Measurements from ENCODE around the gene ZNF841. TPM values are rescaled to one million over a fixed set of nuclear protein-coding genes. Genes with fewer than 3 reads are reported as not detected.

ZNF841 gene
- total RNA-seq, 3 donors from 2014 or later (not counting 1 experiment from before 2014, with no cell fraction given), result 32.4 to 47.7 (median 47.4) TPM

DNA sequence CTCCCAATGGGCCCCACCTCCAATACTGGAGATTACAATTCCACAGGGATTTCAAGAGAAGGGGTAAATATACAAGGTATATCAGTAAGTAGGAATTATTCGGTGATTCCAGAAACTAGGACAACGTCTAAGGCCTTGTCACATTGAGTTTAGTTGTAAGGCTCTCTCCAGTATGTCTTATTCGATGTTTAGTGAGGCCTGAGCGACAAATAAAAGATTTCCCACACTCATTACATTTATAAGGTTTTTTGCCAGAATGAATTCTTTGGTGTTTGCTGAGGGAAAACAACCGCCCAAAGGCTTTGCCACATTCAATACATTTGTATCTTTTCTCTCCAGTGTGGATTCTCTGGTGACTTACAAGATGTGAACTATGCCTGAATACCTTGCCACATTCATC lies 19.1 kb upstream of the ZNF841 start:
- peaks cover 31% of the 10 kb centered on the region for H3K36me3 ChIP-seq (ENCODE audit: control insufficient read depth, insufficient read depth, low read length)
- Mint-ChIP-seq H3K27ac (no peak overlapping the region), H3K36me3 (peaks cover 84% of the 10 kb centered on the region), H3K4me3 (no peak overlapping the region), H3K4me1 (no peaks in the 10 kb centered on the region), H3K9me3 (peaks cover 27 to 34% of the 10 kb centered on the region in 2 donors), H3K27me3 (ENCODE audit: low read depth in 2 of 2) (no peaks in the 10 kb centered on the region)
- ATAC-seq, result no peak
- intact Hi-C loops (cut with micrococcal nuclease), result no loop called here
- H3K4me1 ChIP-seq (ENCODE audit: control insufficient read depth, insufficient read depth, low read length), result no peaks in the 10 kb centered on the region
- DNase-seq, result no peak
- TF ChIP-seq, protein P1, sequence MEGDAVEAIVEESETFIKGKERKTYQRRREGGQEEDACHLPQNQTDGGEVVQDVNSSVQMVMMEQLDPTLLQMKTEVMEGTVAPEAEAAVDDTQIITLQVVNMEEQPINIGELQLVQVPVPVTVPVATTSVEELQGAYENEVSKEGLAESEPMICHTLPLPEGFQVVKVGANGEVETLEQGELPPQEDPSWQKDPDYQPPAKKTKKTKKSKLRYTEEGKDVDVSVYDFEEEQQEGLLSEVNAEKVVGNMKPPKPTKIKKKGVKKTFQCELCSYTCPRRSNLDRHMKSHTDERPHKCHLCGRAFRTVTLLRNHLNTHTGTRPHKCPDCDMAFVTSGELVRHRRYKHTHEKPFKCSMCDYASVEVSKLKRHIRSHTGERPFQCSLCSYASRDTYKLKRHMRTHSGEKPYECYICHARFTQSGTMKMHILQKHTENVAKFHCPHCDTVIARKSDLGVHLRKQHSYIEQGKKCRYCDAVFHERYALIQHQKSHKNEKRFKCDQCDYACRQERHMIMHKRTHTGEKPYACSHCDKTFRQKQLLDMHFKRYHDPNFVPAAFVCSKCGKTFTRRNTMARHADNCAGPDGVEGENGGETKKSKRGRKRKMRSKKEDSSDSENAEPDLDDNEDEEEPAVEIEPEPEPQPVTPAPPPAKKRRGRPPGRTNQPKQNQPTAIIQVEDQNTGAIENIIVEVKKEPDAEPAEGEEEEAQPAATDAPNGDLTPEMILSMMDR (IDR thresholded peaks at IDR 0.05), result no peak
- H3K27ac ChIP-seq (ENCODE audit: low read length), result no peak overlapping the region
- H3K9me3 ChIP-seq (ENCODE audit: control insufficient read depth, insufficient read depth, low read length), result peaks cover 69% of the 10 kb centered on the region
- H3K4me3 ChIP-seq (ENCODE audit: low read length), result no peak overlapping the region
- no peaks in the 10 kb centered on the region for H3K27me3 ChIP-seq (ENCODE audit: control insufficient read depth, insufficient read depth, low read length)
- WGBS (ENCODE audit: insufficient coverage), result 100% methylated on average over 2 of the region's 5 CpGs

DNA sequence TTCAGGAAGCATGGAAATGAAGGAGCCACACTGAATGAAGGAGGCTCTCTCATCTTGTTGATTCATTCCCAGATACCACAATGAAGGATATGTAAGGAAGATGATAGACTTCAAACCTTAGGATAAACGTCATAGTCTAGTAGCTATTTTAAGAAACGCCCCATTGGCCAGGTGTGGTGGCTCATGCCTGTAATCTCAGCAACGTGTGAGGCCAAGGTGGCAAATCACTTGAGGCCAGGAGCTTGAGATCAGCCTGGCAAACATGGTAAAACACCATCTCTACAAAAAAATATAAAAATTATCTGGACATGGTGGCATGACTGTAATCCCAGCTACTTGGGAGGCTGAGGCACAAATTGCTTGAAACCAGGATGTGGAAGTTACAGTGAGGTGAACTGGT lies 17.1 kb upstream of the ZNF841 start:
- no peaks in the 10 kb centered on the region for H3K4me1 Mint-ChIP-seq
- Histone ChIP-seq H3K27ac (ENCODE audit: low read length) (no peak overlapping the region), H3K27me3 (ENCODE audit: control insufficient read depth, insufficient read depth, low read length) (no peaks in the 10 kb centered on the region), H3K4me1 (ENCODE audit: control insufficient read depth, insufficient read depth, low read length) (no peaks in the 10 kb centered on the region), H3K4me3 (ENCODE audit: low read length) (no peak overlapping the region), H3K9me3 (ENCODE audit: control insufficient read depth, insufficient read depth, low read length) (peaks cover 62% of the 10 kb centered on the region), H3K36me3 (ENCODE audit: control insufficient read depth, insufficient read depth, low read length) (peaks cover 15% of the 10 kb centered on the region)
- ATAC-seq (no peak), DNase-seq (no peak)
- TF ChIP-seq, protein P1 (IDR thresholded peaks at IDR 0.05), result no peak
- no peak overlapping the region for H3K27ac Mint-ChIP-seq
- intact Hi-C loops (cut with micrococcal nuclease), result no loop called here
- peaks cover 66% of the 10 kb centered on the region for H3K36me3 Mint-ChIP-seq
- H3K27me3 Mint-ChIP-seq (ENCODE audit: low read depth in 2 of 2), result no peaks in the 10 kb centered on the region
- WGBS (ENCODE audit: insufficient coverage), result 82% methylated on average over 3 of the region's 3 CpGs
- H3K9me3 Mint-ChIP-seq, result peaks cover 25 to 29% of the 10 kb centered on the region in 2 donors
- H3K4me3 Mint-ChIP-seq, result no peak overlapping the region

DNA sequence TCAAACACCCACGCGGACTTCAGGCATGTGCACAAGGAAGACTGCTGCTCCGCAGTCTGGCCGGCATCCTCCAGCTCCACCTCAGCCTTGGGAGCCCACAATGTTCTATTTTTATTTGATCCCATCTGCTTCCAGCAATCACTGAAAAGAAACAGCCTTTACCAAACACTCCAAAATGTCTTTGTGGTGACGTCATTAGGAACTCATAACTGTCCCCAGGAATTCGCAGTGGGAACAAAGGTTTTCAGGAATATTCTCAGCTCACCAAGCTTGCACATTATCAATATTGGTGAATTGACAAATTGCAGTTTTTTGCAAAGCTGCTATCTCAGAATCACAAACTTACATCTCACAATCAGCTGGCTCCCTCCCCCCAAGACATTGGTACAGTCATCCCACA lies 15.2 kb upstream of the ZNF841 start:
- DNase-seq (no peak), ATAC-seq (no peak)
- Histone ChIP-seq H3K36me3 (ENCODE audit: control insufficient read depth, insufficient read depth, low read length) (peaks cover under 1% of the 10 kb centered on the region), H3K4me1 (ENCODE audit: control insufficient read depth, insufficient read depth, low read length) (no peaks in the 10 kb centered on the region), H3K27ac (ENCODE audit: low read length) (no peak overlapping the region), H3K9me3 (ENCODE audit: control insufficient read depth, insufficient read depth, low read length) (peaks cover 64% of the 10 kb centered on the region), H3K27me3 (ENCODE audit: control insufficient read depth, insufficient read depth, low read length) (no peaks in the 10 kb centered on the region), H3K4me3 (ENCODE audit: low read length) (no peak overlapping the region)
- Mint-ChIP-seq H3K9me3 (peaks cover 28 to 33% of the 10 kb centered on the region in 2 donors), H3K27ac (no peak overlapping the region), H3K4me3 (no peak overlapping the region), H3K4me1 (no peaks in the 10 kb centered on the region), H3K36me3 (peaks cover 66% of the 10 kb centered on the region), H3K27me3 (ENCODE audit: low read depth in 2 of 2) (no peaks in the 10 kb centered on the region)
- TF ChIP-seq, protein P1 (IDR thresholded peaks at IDR 0.05), result no peak
- WGBS (ENCODE audit: insufficient coverage), result 93% methylated on average over 6 of the region's 6 CpGs
- intact Hi-C loops (cut with micrococcal nuclease), result no loop called here

DNA sequence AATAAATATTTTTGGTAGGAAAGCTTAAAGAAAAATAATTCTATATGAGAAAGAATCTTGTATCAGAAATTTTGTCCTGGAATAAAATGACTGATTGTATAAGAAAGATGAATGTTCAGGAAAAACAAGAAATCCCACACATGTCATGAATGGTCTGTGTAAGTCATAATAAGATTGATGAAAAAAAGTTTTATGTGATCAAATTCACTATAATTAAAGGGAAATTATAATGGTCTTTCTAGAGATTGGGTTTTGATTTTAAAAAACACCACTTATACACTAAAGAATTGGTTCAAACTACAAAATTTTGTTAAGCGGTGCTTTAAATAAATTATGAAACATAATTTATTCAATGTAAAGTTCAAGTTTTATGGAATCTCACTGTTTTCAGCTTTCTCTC lies 7.2 kb upstream of the ZNF841 start:
- peaks cover 31% of the 10 kb centered on the region for H3K36me3 Mint-ChIP-seq
- TF ChIP-seq, protein P1 (IDR thresholded peaks at IDR 0.05), result no peak
- ATAC-seq (no peak), DNase-seq (no peak)
- H3K27me3 Mint-ChIP-seq (ENCODE audit: low read depth in 2 of 2), result no peaks in the 10 kb centered on the region
- H3K9me3 ChIP-seq (ENCODE audit: control insufficient read depth, insufficient read depth, low read length), result peaks cover 24% of the 10 kb centered on the region
- no peak overlapping the region for H3K27ac Mint-ChIP-seq
- peaks cover 8 to 14% of the 10 kb centered on the region in 2 donors for H3K9me3 Mint-ChIP-seq
- H3K27me3 ChIP-seq (ENCODE audit: control insufficient read depth, insufficient read depth, low read length), result no peaks in the 10 kb centered on the region
- no peak overlapping the region for H3K4me3 ChIP-seq (ENCODE audit: low read length)
- H3K4me3 Mint-ChIP-seq, result no peak overlapping the region
- no peaks in the 10 kb centered on the region for H3K36me3 ChIP-seq (ENCODE audit: control insufficient read depth, insufficient read depth, low read length)
- no CpG with 5 or more reads among the region's 1 CpG for WGBS (ENCODE audit: insufficient coverage)
- intact Hi-C loops (cut with micrococcal nuclease), result no loop called here
- H3K4me1 ChIP-seq (ENCODE audit: control insufficient read depth, insufficient read depth, low read length), result no peaks in the 10 kb centered on the region
- no peak overlapping the region for H3K27ac ChIP-seq (ENCODE audit: low read length)
- H3K4me1 Mint-ChIP-seq, result no peaks in the 10 kb centered on the region
